Brain microvascular endothelial cell (primary cell): ENCODE data around the gene MUC22.

Experiments used
- DNase-seq: peaks from one replicate; pipeline ENCODE4 v3.0.0-alpha.2; 2020
- H3K27ac ChIP-seq: fragments of 250-450 bp; sonication (Bioruptor Pico); 2 replicates; pipeline ENCODE4 v1.5.1; 2020; ENCODE audit warnings: mild to moderate bottlenecking, moderate library complexity
- H3K27me3 ChIP-seq: fragments of 250-450 bp; sonication (Bioruptor Pico); replicated peaks from 2 replicates; pipeline ENCODE4 v1.5.1; 2020; ENCODE audit warnings: mild to moderate bottlenecking
- H3K36me3 ChIP-seq: fragments of 250-450 bp; sonication (Bioruptor Pico); replicated peaks from 2 replicates; pipeline ENCODE4 v1.5.1; 2020; ENCODE audit warnings: mild to moderate bottlenecking
- H3K4me3 ChIP-seq: 2 replicates; pipeline ENCODE4 v1.5.1; 2011; ENCODE audit warnings: low read depth, mild to moderate bottlenecking, control low read depth, low read length, moderate library complexity
- in situ Hi-C: cut with HindIII; loops from 2 replicates; pipeline ENCODE4 v1.10.0; 2017; ENCODE audit warnings: low sequenced_read_pairs, low pct_ligation_motif_present
- TF ChIP-seq, protein P1 (sequence below): IDR thresholded peaks from 2 replicates; pipeline ENCODE4 v1.5.1; 2011; ENCODE audit warnings: low read depth, mild to moderate bottlenecking, moderate library complexity, low read length, control low read depth, inconsistent platforms; ENCODE audit errors: missing control alignments

The MUC22 gene

DNA sequence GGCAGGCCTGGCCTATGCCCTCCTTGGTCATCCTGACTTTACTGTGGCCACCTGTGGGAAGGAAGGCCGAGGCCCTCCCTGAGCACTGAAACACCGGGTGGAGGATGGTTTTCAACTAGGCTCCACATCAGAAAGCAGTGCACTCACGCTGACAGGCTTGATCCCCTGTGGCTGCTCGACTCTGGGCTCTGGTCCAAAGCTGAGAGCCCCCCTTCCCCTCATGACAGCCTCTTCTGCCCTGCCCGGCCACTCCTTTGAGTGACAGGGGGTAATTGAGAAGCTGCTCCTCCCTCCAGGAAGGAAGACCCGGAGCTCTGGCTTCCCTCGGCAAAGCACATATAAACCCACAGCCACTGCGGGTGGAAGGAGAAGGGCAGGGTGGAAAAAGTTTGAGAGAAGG, 43.6 kb downstream of the MUC22 start:
- Histone ChIP-seq H3K36me3 (no peaks in the 10 kb centered on the region), H3K27me3 (no peaks in the 10 kb centered on the region), H3K4me3 (no peak overlapping the region), H3K27ac (no peak overlapping the region)
- no peak for DNase-seq
- in situ Hi-C loops: no loop called here
- TF ChIP-seq, protein P1, sequence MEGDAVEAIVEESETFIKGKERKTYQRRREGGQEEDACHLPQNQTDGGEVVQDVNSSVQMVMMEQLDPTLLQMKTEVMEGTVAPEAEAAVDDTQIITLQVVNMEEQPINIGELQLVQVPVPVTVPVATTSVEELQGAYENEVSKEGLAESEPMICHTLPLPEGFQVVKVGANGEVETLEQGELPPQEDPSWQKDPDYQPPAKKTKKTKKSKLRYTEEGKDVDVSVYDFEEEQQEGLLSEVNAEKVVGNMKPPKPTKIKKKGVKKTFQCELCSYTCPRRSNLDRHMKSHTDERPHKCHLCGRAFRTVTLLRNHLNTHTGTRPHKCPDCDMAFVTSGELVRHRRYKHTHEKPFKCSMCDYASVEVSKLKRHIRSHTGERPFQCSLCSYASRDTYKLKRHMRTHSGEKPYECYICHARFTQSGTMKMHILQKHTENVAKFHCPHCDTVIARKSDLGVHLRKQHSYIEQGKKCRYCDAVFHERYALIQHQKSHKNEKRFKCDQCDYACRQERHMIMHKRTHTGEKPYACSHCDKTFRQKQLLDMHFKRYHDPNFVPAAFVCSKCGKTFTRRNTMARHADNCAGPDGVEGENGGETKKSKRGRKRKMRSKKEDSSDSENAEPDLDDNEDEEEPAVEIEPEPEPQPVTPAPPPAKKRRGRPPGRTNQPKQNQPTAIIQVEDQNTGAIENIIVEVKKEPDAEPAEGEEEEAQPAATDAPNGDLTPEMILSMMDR: no peak

GRCh38 chr6:31055441-31055840, 45.2 kb downstream of the MUC22 start:
- no peak for DNase-seq
- H3K36me3 ChIP-seq: no peaks in the 10 kb centered on the region
- H3K27me3 ChIP-seq: no peaks in the 10 kb centered on the region
- no peak overlapping the region for H3K4me3 ChIP-seq
- in situ Hi-C loops: no loop called here
- no peak overlapping the region for H3K27ac ChIP-seq
- TF ChIP-seq, protein P1: no peak

- DNase-seq: no peak
- Histone ChIP-seq H3K4me3 (no peak overlapping the region), H3K27me3 (no peaks in the 10 kb centered on the region), H3K36me3 (no peaks in the 10 kb centered on the region), H3K27ac (no peak overlapping the region)
- TF ChIP-seq, protein P1: no peak
- in situ Hi-C loops: no loop called here
These were observed 47.2 kb downstream of the MUC22 start for GRCh38 chr6:31057426-31058003.

GRCh38 chr6:31058128-31058894, 48.0 kb downstream of the MUC22 start:
- TF ChIP-seq, protein P1: peak; percentile 61
- DNase-seq: peak; percentile 78

DNA sequence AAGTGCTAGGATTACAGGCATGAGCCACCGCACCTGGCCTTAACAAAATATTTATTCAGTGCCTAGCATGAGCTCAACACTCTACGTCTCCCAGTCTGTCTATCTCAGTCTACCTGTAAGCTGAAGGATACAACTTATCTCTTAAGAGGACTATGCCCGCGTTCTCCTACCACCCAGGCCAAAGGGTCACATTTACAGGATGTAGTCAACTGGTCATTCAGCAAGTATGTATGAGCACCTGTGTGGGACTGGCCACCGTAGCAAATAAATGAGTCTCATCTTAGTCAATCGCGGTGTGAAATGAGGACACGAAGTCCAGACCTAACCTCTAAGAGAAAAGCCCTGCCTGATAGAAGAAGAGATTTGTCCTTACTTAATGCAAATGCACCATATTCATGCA, 49.9 kb downstream of the MUC22 start:
- no peaks in the 10 kb centered on the region for H3K27me3 ChIP-seq
- no peak for DNase-seq
- TF ChIP-seq, protein P1: no peak
- H3K36me3 ChIP-seq: no peaks in the 10 kb centered on the region
- in situ Hi-C loops: no loop called here
- no peak overlapping the region for H3K4me3 ChIP-seq
- H3K27ac ChIP-seq: no peak overlapping the region

More at GRCh38 chr6:31058128-31058894, 48.0 kb downstream of the MUC22 start:
- Histone ChIP-seq H3K36me3 (no peaks in the 10 kb centered on the region), H3K27me3 (no peaks in the 10 kb centered on the region), H3K4me3 (no peak overlapping the region), H3K27ac (no peak overlapping the region)
- in situ Hi-C loops: no loop called here
